Loucy (cell line): ENCODE results near the gene MVB12A.

Source experiments
- EZH2phosphoT487 ChIP-seq: fragments of 200-600 bp; IDR thresholded peaks from 2 replicates; pipeline ENCODE4 v1.6.1; 2018; ENCODE audit warnings: antibody characterized with exemption, mild to moderate bottlenecking, moderate library complexity, borderline replicate concordance
- TF ChIP-seq, protein P1 (sequence below): fragments of 200-600 bp; sonication (generic); conservative IDR thresholded peaks from 2 replicates; pipeline ENCODE4 v1.5.1; 2014; ENCODE audit warnings: mild to moderate bottlenecking, antibody characterized with exemption, low read length

DNA sequence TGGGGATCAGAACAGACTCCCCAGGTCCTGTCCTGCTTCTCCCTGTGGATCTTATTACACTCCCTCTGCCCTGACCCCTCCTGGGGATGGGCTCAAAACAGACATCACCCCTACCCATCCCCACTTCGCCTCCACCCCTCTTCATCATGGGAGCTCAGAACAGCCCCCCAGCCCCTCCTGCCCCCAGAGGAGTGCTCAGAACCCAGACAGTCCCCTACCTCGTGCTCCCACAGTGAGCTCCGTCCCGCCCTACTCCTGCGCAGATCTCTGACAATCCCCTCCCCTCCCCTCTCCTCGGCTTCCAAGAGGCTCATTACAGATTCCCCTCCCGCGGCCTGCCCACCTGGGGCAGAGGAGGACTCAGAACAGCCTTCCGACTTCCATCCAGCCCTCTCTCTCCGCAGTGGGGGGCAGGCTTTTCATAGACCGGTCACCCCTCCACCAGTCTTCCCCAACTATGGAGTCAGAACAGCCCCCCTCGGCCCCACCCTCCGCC, 34.8 kb downstream of the MVB12A start:
- TF ChIP-seq, protein P1, sequence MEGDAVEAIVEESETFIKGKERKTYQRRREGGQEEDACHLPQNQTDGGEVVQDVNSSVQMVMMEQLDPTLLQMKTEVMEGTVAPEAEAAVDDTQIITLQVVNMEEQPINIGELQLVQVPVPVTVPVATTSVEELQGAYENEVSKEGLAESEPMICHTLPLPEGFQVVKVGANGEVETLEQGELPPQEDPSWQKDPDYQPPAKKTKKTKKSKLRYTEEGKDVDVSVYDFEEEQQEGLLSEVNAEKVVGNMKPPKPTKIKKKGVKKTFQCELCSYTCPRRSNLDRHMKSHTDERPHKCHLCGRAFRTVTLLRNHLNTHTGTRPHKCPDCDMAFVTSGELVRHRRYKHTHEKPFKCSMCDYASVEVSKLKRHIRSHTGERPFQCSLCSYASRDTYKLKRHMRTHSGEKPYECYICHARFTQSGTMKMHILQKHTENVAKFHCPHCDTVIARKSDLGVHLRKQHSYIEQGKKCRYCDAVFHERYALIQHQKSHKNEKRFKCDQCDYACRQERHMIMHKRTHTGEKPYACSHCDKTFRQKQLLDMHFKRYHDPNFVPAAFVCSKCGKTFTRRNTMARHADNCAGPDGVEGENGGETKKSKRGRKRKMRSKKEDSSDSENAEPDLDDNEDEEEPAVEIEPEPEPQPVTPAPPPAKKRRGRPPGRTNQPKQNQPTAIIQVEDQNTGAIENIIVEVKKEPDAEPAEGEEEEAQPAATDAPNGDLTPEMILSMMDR, result no peak
- no peak for TF ChIP-seq EZH2phosphoT487
